Astrocyte (in vitro differentiated cells and primary cell): ENCODE measurements around the gene GEMIN2.

Source experiments
- CTCF ChIP-seq: IDR thresholded peaks from 2 replicates; pipeline ENCODE4 v1.5.1; 2011; ENCODE audit warnings: low read depth, mild to moderate bottlenecking, inconsistent platforms, low read length, moderate library complexity; ENCODE audit not compliant: insufficient read depth
- EZH2 ChIP-seq: IDR thresholded peaks from 2 replicates; pipeline ENCODE4 v1.6.1; 2012; ENCODE audit warnings: mild to moderate bottlenecking, low read length, inconsistent platforms; ENCODE audit not compliant: insufficient read depth

- TF ChIP-seq CTCF (no peak), EZH2 (no peak)
These were observed 26.6 kb upstream of the GEMIN2 start for GRCh38 chr14:39087493-39087892.
